HG02623 (cell line): ENCODE data around the gene CRACR2A.

Experiments
- ATAC-seq: cut with Tn5 transposase; IDR thresholded peaks from one replicate; pipeline ENCODE4 v1.9.1; 2021; ENCODE audit warnings: moderate library complexity; ENCODE audit not compliant: unreplicated experiment

Gene CRACR2A

GRCh38 chr12:3568695-3569094 is 184.2 kb downstream of the CRACR2A start:
- no peak for ATAC-seq

- ATAC-seq = no peak
Observed at GRCh38 chr12:3565985-3566384, 186.9 kb downstream of the CRACR2A start.
